ENCODE measurements around the gene PTCD2. TPM values are rescaled to one million over a fixed set of nuclear protein-coding genes. Genes with fewer than 3 reads are reported as not detected.

Gene PTCD2
- total RNA-seq, 4 donors from 2014 or later, result 1.5 to 9.5 (median 2.9) TPM

DNA sequence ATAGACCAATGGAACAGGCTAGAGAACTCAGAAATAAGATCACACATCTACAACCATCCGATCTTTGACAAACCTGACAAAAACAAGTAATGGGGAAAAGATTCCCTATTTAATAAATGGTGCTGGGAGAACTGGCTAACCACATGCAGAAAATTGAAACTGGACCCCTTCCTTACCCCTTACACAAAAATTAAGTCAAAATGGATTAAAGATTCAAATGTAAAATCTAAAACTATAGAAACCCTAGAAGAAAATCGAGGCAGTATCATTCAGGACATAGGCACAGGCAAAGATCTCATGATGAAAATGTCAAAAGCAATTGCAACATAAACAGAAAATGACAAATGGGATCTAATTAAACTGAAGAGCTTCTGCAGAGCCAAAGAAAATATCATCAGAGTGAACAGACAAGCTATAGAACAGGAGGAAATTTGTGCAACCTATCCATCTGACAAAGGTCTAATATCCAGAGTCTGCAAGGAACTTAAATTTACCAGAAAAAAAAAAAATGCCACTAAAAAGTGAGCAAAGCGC, 43.9 kb upstream of the PTCD2 start:
- in situ Hi-C loops (cut with MboI; ENCODE audit: low pct_ligation_motif_present in 1 of 4, low pct_unique_long_range_greater_than_20kb in 1 of 4, low sequenced_read_pairs in 3 of 4), result no loop called here
- DNase-seq, result no peak
- no peak overlapping the region for H3K4me3 ChIP-seq
- TF ChIP-seq POLR2AphosphoS5 (IDR thresholded peaks at IDR 0.05) (no peak), POLR2A (IDR thresholded peaks at IDR 0.05) (no peak), EP300 (IDR thresholded peaks at IDR 0.05; ENCODE audit: low read depth) (no peak)
- TF ChIP-seq, protein P1, sequence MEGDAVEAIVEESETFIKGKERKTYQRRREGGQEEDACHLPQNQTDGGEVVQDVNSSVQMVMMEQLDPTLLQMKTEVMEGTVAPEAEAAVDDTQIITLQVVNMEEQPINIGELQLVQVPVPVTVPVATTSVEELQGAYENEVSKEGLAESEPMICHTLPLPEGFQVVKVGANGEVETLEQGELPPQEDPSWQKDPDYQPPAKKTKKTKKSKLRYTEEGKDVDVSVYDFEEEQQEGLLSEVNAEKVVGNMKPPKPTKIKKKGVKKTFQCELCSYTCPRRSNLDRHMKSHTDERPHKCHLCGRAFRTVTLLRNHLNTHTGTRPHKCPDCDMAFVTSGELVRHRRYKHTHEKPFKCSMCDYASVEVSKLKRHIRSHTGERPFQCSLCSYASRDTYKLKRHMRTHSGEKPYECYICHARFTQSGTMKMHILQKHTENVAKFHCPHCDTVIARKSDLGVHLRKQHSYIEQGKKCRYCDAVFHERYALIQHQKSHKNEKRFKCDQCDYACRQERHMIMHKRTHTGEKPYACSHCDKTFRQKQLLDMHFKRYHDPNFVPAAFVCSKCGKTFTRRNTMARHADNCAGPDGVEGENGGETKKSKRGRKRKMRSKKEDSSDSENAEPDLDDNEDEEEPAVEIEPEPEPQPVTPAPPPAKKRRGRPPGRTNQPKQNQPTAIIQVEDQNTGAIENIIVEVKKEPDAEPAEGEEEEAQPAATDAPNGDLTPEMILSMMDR (IDR thresholded peaks at IDR 0.05), result no peak
- WGBS, 2 donors (ENCODE audit: low coverage in 1 of 2), result 96 to 100% methylated on average over 3 of the region's 3 CpGs
- no peaks in the 10 kb centered on the region for H3K36me3 ChIP-seq
- H3K9me3 ChIP-seq, result no peaks in the 10 kb centered on the region
- intact Hi-C loops (cut with DNase I; ENCODE audit: low total_unique reads), result no loop called here
- no peak overlapping the region for H3K27ac ChIP-seq
- peaks cover 0 to 8% (median 5%) of the 10 kb centered on the region in 4 donors for H3K4me1 ChIP-seq
- H3K27me3 ChIP-seq, result no peaks in the 10 kb centered on the region

DNA sequence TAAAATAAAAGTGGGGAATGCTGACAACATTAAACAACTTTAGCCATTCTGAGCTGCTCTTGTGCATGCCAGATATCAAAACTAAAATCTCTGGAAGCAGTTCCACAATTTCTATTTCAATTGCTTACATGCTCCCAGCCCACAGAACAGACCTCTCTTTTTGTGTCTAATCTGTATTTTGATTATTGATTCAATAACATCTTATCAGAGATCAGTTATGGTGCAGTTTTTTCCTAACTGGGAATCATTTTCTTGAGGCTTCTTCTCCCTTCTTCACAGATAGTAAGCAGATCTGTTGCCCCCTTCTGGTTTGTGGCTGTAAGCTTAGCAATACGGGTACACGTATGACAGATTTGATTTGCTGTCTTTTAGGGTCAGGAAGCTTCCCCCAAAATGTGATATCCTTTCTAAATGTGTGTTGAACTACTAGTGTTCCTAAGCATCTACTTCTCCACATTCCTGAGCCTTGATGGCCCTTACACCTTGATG, 39.5 kb upstream of the PTCD2 start:
- Histone ChIP-seq H3K9me3 (no peaks in the 10 kb centered on the region), H3K4me1 (peaks cover 5 to 21% (median 10%) of the 10 kb centered on the region in 4 donors), H3K4me3 (no peak overlapping the region), H3K27me3 (no peaks in the 10 kb centered on the region), H3K36me3 (no peaks in the 10 kb centered on the region), H3K27ac (peak overlapping the region in 3 of 4 donors; percentile 22 to 65 (median 59))
- intact Hi-C loops (cut with DNase I; ENCODE audit: low total_unique reads) (no loop called here), in situ Hi-C loops (cut with MboI; ENCODE audit: low pct_ligation_motif_present in 1 of 4, low pct_unique_long_range_greater_than_20kb in 1 of 4, low sequenced_read_pairs in 3 of 4) (no loop called here)
- no peak for TF ChIP-seq POLR2AphosphoS5 (IDR thresholded peaks at IDR 0.05)
- TF ChIP-seq, protein P1 (IDR thresholded peaks at IDR 0.05), result peak in 4 of 5 experiments; percentile 13 to 32 (median 29)
- 44% methylated on average over 2 of the region's 2 CpGs; no CpG with 5 or more reads in 1 of the 2 donors for WGBS, 2 donors (ENCODE audit: low coverage in 1 of 2)
- DNase-seq, result no peak

DNA sequence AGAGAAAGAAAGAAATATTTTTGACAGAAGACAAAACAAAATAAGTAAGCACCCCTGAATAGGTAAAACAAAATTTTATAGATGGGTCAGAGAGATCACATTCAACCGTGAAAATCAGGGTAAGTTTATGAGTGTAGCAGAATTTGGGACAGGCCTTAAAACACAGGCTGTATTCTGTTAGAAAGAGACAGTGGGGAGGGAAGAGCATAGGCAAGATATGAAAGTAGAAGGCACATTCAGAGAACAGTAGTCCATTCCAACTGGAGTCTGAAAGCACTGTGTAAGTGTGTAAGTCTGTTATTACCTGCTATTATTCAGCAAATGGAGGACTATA, 38.8 kb upstream of the PTCD2 start:
- H3K4me3 ChIP-seq, result no peak overlapping the region
- TF ChIP-seq, protein P1 (IDR thresholded peaks at IDR 0.05), result no peak
- TF ChIP-seq POLR2AphosphoS5 (IDR thresholded peaks at IDR 0.05) (no peak), EP300 (IDR thresholded peaks at IDR 0.05; ENCODE audit: low read depth) (no peak), POLR2A (IDR thresholded peaks at IDR 0.05) (no peak)
- no peaks in the 10 kb centered on the region for H3K27me3 ChIP-seq
- in situ Hi-C loops (cut with MboI; ENCODE audit: low pct_ligation_motif_present in 1 of 4, low pct_unique_long_range_greater_than_20kb in 1 of 4, low sequenced_read_pairs in 3 of 4), result no loop called here
- DNase-seq, result no peak
- no peaks in the 10 kb centered on the region for H3K36me3 ChIP-seq
- H3K9me3 ChIP-seq, result no peaks in the 10 kb centered on the region
- peaks cover 5 to 21% (median 10%) of the 10 kb centered on the region in 4 donors for H3K4me1 ChIP-seq
- intact Hi-C loops (cut with DNase I; ENCODE audit: low total_unique reads), result no loop called here
- WGBS, 2 donors (ENCODE audit: low coverage in 1 of 2), result 65 to 75% methylated on average over 1 of the region's 1 CpG
- H3K27ac ChIP-seq, result peak overlapping the region; percentile 9 to 65 (median 40)

DNA sequence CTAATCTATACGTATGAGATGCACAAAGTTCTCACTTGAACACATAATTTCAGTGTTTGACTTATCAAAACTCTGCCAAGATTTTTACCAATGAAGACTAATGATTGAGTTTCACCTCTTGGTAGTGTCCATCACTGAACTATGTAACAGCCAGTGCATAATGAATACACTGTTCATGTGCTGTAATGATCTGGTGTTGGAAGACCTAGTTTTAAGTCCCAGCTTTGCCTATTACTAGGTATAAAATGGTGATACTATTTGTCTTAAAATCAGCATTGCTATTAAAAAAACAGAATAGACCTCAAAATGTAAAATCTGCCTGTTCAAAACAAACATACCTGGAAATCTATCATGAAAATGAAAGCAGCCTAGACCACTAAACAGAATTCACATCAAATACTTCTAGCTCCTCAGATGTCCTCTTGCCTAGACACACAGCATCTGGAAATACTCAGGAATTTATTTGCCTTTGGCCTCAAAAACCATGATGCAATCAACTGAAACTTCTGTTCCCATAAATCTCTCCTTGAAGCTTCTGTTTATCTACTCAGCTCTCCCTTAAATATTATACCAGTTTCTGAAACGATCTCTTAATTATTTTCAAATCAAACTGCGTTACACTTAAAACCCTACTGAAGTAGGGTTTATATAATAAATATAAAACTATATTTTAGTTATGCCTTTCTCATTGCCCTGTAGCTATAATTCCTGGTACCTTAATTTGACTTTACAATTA, 38.2 kb upstream of the PTCD2 start:
- Histone ChIP-seq H3K4me3 (no peak overlapping the region), H3K4me1 (peaks cover 5 to 21% (median 10%) of the 10 kb centered on the region in 4 donors), H3K27me3 (no peaks in the 10 kb centered on the region), H3K27ac (peak overlapping the region; percentile 22 to 65 (median 49)), H3K36me3 (no peaks in the 10 kb centered on the region), H3K9me3 (no peaks in the 10 kb centered on the region)
- in situ Hi-C loops (cut with MboI; ENCODE audit: low pct_ligation_motif_present in 1 of 4, low pct_unique_long_range_greater_than_20kb in 1 of 4, low sequenced_read_pairs in 3 of 4) (no loop called here), intact Hi-C loops (cut with DNase I; ENCODE audit: low total_unique reads) (no loop called here)
- 62 to 71% methylated on average over 3 of the region's 3 CpGs for WGBS, 2 donors (ENCODE audit: low coverage in 1 of 2)
- DNase-seq, result no peak
- TF ChIP-seq, protein P1 (IDR thresholded peaks at IDR 0.05), result no peak
- no peak for TF ChIP-seq EP300 (IDR thresholded peaks at IDR 0.05; ENCODE audit: low read depth)
- peak; percentile 46 to 77 (median 75) for TF ChIP-seq POLR2AphosphoS5 (IDR thresholded peaks at IDR 0.05)
- TF ChIP-seq POLR2A (IDR thresholded peaks at IDR 0.05), result no peak
